Measurements from ENCODE around the gene SLC10A3. TPM values are rescaled to one million over a fixed set of nuclear protein-coding genes. Genes with fewer than 3 reads are reported as not detected.

The SLC10A3 gene
- polyA plus RNA-seq, 4 donors: 11.6 to 22.2 (median 15.8) TPM

DNA sequence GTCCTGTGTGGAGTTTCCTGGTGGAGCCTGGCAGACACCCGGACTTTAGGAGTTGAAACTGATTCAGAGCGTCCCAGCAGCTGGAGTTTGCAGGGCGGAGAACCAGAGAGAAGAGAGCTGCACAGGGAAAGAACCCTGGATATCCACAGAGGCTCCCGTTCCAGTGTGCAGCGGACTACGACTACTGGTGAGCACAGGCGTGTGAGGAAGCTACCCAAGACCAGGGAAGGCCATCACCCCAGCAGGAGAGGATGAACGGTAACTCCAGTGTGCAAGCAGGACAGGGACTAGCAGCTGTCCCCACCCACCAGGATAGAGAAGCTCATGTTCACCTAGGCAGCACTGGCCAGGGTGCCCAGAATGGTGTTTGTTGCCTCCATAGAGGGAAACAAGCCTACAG is 13.6 kb downstream of the SLC10A3 start:
- no peak for FAIRE-seq
- Histone ChIP-seq H3K27ac (ENCODE audit: low read depth in 1 of 3, low read length in 2 of 3) (no peak overlapping the region), H3K4me1 (ENCODE audit: control insufficient read depth in 3 of 3, insufficient read depth in 2 of 3, low read depth in 1 of 3, low read length in 2 of 3) (peaks cover 0 to 5% (median 0%) of the 10 kb centered on the region in 3 donors), H3K4me3 (ENCODE audit: low read depth in 1 of 3, low read length in 3 of 3) (no peak overlapping the region), H3K36me3 (ENCODE audit: control insufficient read depth in 3 of 3, insufficient read depth in 2 of 3, low read depth in 1 of 3, low read length in 3 of 3) (peaks cover 0 to 25% (median 0%) of the 10 kb centered on the region in 3 donors), H3K27me3 (ENCODE audit: control insufficient read depth in 3 of 3, insufficient read depth in 3 of 3, low read length in 3 of 3) (no peaks in the 10 kb centered on the region), H3K9me3 (ENCODE audit: control insufficient read depth in 2 of 2, insufficient read depth in 1 of 2, low read depth in 1 of 2, low read length in 1 of 2) (no peaks in the 10 kb centered on the region)
- 75 to 84% (median 83%) methylated on average over 8 of the region's 8 CpGs for WGBS, 3 donors
- DNase-seq: no peak

DNA sequence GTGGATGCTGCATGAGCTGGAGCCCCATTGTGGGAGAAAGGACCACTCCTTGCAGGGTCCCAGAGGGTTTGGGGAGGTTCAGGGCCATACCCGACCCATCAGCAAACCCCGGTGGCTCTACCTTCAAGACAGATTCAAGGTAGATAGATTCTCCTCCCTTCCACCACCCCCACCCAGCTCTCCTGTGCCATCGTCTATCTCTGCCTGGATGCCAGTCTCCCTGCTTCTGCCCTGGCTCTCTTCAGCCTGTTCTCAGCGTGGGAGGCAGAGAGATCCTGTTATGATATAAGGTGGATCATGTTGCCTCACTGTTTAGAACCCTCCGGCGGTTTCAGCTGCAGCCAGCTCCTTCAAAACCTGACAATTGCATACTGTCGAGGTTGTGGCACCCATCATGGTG is 16.7 kb downstream of the SLC10A3 start:
- no peaks in the 10 kb centered on the region for H3K9me3 ChIP-seq (ENCODE audit: control insufficient read depth in 2 of 2, insufficient read depth in 1 of 2, low read depth in 1 of 2, low read length in 1 of 2)
- no peak for DNase-seq
- H3K27ac ChIP-seq (ENCODE audit: low read depth in 1 of 3, low read length in 2 of 3): no peak overlapping the region
- H3K27me3 ChIP-seq (ENCODE audit: control insufficient read depth in 3 of 3, insufficient read depth in 3 of 3, low read length in 3 of 3): no peaks in the 10 kb centered on the region
- no peak for FAIRE-seq
- WGBS, 3 donors: 78 to 84% (median 82%) methylated on average over 7 of the region's 7 CpGs
- H3K4me3 ChIP-seq (ENCODE audit: low read depth in 1 of 3, low read length in 3 of 3): no peak overlapping the region
- H3K4me1 ChIP-seq (ENCODE audit: control insufficient read depth in 3 of 3, insufficient read depth in 2 of 3, low read depth in 1 of 3, low read length in 2 of 3): no peaks in the 10 kb centered on the region
- H3K36me3 ChIP-seq (ENCODE audit: control insufficient read depth in 3 of 3, insufficient read depth in 2 of 3, low read depth in 1 of 3, low read length in 3 of 3): peaks cover 0 to 56% (median 2%) of the 10 kb centered on the region in 3 donors

DNA sequence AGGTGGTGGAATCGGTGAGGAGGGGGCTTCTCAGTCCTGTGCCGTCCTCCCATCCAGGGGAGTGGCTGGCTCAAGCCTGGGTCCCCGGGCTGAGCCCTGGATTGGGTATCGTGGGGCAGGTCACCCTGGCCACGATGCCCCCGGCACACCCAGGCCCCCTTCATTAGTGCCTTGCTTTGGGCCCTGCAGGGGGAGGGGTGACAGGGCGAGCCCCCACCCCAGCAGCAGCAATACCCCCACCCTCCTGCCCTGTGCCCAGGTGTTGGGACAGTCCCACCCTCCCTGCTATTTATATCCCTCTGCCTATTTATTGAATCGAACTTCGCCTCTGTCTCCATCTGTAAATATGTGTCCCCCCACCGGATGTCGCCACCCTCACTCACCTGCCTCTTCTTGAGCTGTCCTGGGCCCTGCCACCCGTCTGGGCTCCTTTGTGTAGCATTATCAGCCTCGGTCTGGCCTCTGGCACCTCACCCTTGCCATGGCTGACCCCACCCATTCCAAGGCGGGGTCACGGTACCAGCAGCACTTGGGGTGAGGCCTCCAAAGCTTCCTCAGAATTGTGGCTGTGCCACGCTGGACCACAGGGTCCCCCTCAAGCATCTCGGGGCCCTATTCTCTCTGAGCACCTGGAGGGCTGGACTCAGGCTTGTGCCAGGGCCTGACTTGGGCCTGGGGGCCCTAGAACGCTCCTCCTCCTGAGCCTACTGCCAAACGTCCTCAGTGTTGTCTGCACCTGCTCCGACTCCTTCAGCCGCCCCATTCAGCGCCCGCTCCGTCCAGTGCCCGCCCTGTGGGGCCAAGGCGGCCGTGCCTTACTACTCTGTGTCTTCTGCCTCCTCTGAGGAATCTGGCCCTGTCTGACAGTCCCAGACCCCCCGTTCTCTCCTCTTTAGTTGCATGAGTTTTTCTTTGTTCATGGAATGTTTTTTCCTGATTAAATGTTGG is 17.5 kb downstream of the SLC10A3 start:
- FAIRE-seq: no peak
- WGBS, 3 donors: 48 to 74% (median 64%) methylated on average over 14 to 28 of the region's 28 CpGs
- peak in 1 of 2 donors; percentile 51 for DNase-seq
- Histone ChIP-seq H3K4me3 (ENCODE audit: low read depth in 1 of 3, low read length in 3 of 3) (no peak overlapping the region), H3K27me3 (ENCODE audit: control insufficient read depth in 3 of 3, insufficient read depth in 3 of 3, low read length in 3 of 3) (no peaks in the 10 kb centered on the region), H3K4me1 (ENCODE audit: control insufficient read depth in 3 of 3, insufficient read depth in 2 of 3, low read depth in 1 of 3, low read length in 2 of 3) (no peaks in the 10 kb centered on the region), H3K9me3 (ENCODE audit: control insufficient read depth in 2 of 2, insufficient read depth in 1 of 2, low read depth in 1 of 2, low read length in 1 of 2) (no peaks in the 10 kb centered on the region), H3K27ac (ENCODE audit: low read depth in 1 of 3, low read length in 2 of 3) (no peak overlapping the region), H3K36me3 (ENCODE audit: control insufficient read depth in 3 of 3, insufficient read depth in 2 of 3, low read depth in 1 of 3, low read length in 3 of 3) (peaks cover 0 to 63% (median 2%) of the 10 kb centered on the region in 3 donors)

DNA sequence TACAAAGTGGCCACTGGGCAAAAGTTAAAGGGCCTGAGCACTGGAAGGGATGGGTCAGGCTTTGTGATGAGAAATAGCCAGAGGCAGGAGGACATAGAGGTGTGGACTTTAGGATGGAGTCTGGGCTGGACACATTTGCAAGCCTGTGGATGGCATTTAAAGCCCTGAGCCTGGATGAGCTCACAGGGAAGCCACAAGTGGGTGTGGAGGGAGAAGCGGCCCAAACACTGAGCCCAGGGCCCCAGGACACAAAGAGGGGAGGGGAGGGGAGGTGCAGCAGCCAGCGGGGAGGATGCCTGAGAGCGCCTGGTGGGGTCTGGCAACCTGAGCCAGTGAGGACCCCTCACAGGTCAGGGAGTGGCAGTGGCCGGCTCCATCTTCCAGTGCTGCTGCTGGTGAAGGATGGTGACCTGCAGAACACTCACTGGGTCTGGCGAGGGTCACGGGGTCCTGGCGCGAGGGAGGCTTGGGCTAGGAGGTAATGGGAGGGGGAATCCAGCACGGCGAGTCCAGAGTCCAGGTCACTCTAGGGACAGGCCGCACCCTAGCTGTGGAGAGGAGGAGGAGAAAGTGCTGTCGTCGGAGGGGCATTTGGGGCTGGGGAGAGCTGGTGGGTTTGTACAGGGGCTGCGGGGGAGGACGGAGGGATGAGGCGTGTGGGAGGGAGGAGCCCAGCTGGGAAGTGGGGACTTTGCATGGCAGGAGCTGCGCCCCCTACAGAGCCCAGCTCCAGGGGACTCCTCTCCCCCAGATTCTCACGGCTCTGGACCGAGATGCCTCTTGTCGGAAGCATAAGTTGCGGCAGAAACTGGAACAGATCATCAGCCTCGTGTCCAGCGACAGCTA is 18.4 kb downstream of the SLC10A3 start:
- Histone ChIP-seq H3K9me3 (ENCODE audit: control insufficient read depth in 2 of 2, insufficient read depth in 1 of 2, low read depth in 1 of 2, low read length in 1 of 2) (no peaks in the 10 kb centered on the region), H3K4me1 (ENCODE audit: control insufficient read depth in 3 of 3, insufficient read depth in 2 of 3, low read depth in 1 of 3, low read length in 2 of 3) (no peaks in the 10 kb centered on the region), H3K4me3 (ENCODE audit: low read depth in 1 of 3, low read length in 3 of 3) (no peak overlapping the region), H3K27me3 (ENCODE audit: control insufficient read depth in 3 of 3, insufficient read depth in 3 of 3, low read length in 3 of 3) (no peaks in the 10 kb centered on the region), H3K36me3 (ENCODE audit: control insufficient read depth in 3 of 3, insufficient read depth in 2 of 3, low read depth in 1 of 3, low read length in 3 of 3) (peaks cover 0 to 71% (median 2%) of the 10 kb centered on the region in 3 donors), H3K27ac (ENCODE audit: low read depth in 1 of 3, low read length in 2 of 3) (no peak overlapping the region)
- WGBS, 3 donors: 65 to 75% (median 67%) methylated on average over 9 to 23 of the region's 23 CpGs
- FAIRE-seq: no peak
- peak; percentile 21 to 32 for DNase-seq

DNA sequence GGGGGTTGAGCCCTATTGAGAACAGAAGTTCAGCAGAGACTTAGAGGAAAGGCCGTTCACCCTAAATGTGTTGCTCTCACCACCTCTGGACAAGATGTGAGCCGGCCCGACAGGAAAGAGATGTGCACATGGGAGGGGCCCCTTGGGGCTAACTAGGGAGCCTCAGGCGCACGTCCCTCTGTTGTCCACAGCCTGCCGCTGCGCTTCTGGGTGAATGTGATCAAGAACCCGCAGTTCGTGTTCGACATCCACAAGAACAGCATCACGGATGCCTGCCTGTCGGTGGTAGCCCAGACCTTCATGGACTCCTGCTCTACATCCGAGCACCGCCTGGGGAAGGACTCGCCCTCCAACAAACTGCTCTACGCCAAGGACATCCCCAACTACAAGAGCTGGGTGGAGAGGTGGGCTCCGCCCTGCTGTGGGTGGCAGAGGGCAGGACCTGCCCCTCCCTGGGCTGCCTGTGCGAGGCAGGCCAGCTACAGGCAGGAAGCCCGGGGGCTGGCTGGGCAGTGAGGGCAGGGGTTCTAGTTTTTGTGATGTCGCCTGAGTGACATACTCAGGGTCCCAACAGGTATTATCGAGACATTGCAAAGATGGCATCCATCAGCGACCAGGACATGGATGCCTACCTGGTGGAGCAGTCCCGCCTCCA is 19.4 kb downstream of the SLC10A3 start:
- Histone ChIP-seq H3K27ac (ENCODE audit: low read depth in 1 of 3, low read length in 2 of 3) (no peak overlapping the region), H3K4me3 (ENCODE audit: low read depth in 1 of 3, low read length in 3 of 3) (no peak overlapping the region), H3K27me3 (ENCODE audit: control insufficient read depth in 3 of 3, insufficient read depth in 3 of 3, low read length in 3 of 3) (no peaks in the 10 kb centered on the region), H3K36me3 (ENCODE audit: control insufficient read depth in 3 of 3, insufficient read depth in 2 of 3, low read depth in 1 of 3, low read length in 3 of 3) (peaks cover 0 to 77% (median 2%) of the 10 kb centered on the region in 3 donors), H3K4me1 (ENCODE audit: control insufficient read depth in 3 of 3, insufficient read depth in 2 of 3, low read depth in 1 of 3, low read length in 2 of 3) (no peaks in the 10 kb centered on the region), H3K9me3 (ENCODE audit: control insufficient read depth in 2 of 2, insufficient read depth in 1 of 2, low read depth in 1 of 2, low read length in 1 of 2) (no peaks in the 10 kb centered on the region)
- no peak for DNase-seq
- 91 to 93% (median 93%) methylated on average over 13 to 23 of the region's 23 CpGs for WGBS, 3 donors
- no peak for FAIRE-seq

DNA sequence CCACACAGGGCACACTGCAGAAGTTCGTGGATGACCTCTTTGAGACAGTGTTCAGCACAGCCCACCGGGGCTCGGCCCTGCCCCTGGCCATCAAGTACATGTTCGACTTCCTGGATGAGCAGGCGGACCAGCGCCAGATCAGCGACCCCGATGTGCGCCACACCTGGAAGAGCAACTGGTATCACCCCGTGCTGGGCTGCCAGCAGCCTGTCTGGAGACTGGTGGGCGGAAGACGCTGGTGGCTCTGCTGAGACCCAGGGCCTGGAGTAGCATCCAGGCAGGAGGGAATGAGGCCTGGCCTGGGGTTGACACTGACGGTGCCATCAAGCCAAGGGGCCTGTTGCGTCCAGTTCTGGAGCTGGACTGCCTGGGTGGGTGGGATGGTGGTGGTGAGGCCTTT is 20.0 kb downstream of the SLC10A3 start:
- Histone ChIP-seq H3K4me1 (ENCODE audit: control insufficient read depth in 3 of 3, insufficient read depth in 2 of 3, low read depth in 1 of 3, low read length in 2 of 3) (no peaks in the 10 kb centered on the region), H3K4me3 (ENCODE audit: low read depth in 1 of 3, low read length in 3 of 3) (no peak overlapping the region), H3K9me3 (ENCODE audit: control insufficient read depth in 2 of 2, insufficient read depth in 1 of 2, low read depth in 1 of 2, low read length in 1 of 2) (no peaks in the 10 kb centered on the region), H3K27me3 (ENCODE audit: control insufficient read depth in 3 of 3, insufficient read depth in 3 of 3, low read length in 3 of 3) (no peaks in the 10 kb centered on the region), H3K27ac (ENCODE audit: low read depth in 1 of 3, low read length in 2 of 3) (no peak overlapping the region), H3K36me3 (ENCODE audit: control insufficient read depth in 3 of 3, insufficient read depth in 2 of 3, low read depth in 1 of 3, low read length in 3 of 3) (peaks cover 0 to 83% (median 2%) of the 10 kb centered on the region in 3 donors)
- DNase-seq: no peak
- no peak for FAIRE-seq
- WGBS, 3 donors: 92 to 97% (median 94%) methylated on average over 13 to 14 of the region's 14 CpGs

GRCh38 chrX:154469880-154470279 is 20.5 kb downstream of the SLC10A3 start:
- H3K9me3 ChIP-seq (ENCODE audit: control insufficient read depth in 2 of 2, insufficient read depth in 1 of 2, low read depth in 1 of 2, low read length in 1 of 2): no peaks in the 10 kb centered on the region
- DNase-seq (no peak), FAIRE-seq (no peak)
- no peaks in the 10 kb centered on the region for H3K4me1 ChIP-seq (ENCODE audit: control insufficient read depth in 3 of 3, insufficient read depth in 2 of 3, low read depth in 1 of 3, low read length in 2 of 3)
- WGBS, 3 donors: 93 to 95% (median 94%) methylated on average over 10 to 18 of the region's 18 CpGs
- H3K36me3 ChIP-seq (ENCODE audit: control insufficient read depth in 3 of 3, insufficient read depth in 2 of 3, low read depth in 1 of 3, low read length in 3 of 3): peaks cover 0 to 87% (median 2%) of the 10 kb centered on the region in 3 donors
- no peak overlapping the region for H3K4me3 ChIP-seq (ENCODE audit: low read depth in 1 of 3, low read length in 3 of 3)
- H3K27ac ChIP-seq (ENCODE audit: low read depth in 1 of 3, low read length in 2 of 3): no peak overlapping the region
- no peaks in the 10 kb centered on the region for H3K27me3 ChIP-seq (ENCODE audit: control insufficient read depth in 3 of 3, insufficient read depth in 3 of 3, low read length in 3 of 3)

DNA sequence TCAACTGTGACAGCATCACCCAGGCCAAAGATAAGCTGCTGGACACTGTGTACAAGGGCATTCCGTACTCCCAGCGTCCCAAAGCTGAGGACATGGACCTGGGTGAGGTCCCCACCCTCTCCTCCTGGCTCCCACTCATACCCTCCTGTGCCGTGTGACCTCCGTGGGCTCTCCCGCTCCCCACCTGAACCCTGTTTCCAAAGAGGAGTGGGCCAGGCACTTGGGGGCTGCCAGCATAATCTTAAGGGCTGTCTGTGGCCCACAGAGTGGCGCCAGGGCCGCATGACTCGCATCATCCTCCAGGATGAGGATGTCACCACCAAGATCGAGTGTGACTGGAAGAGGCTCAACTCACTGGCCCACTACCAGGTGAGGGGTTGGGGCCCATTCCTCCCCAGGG is 21.3 kb downstream of the SLC10A3 start:
- Histone ChIP-seq H3K27ac (ENCODE audit: low read depth in 1 of 3, low read length in 2 of 3) (no peak overlapping the region), H3K36me3 (ENCODE audit: control insufficient read depth in 3 of 3, insufficient read depth in 2 of 3, low read depth in 1 of 3, low read length in 3 of 3) (peaks cover 0 to 94% (median 2%) of the 10 kb centered on the region in 3 donors), H3K27me3 (ENCODE audit: control insufficient read depth in 3 of 3, insufficient read depth in 3 of 3, low read length in 3 of 3) (no peaks in the 10 kb centered on the region), H3K4me1 (ENCODE audit: control insufficient read depth in 3 of 3, insufficient read depth in 2 of 3, low read depth in 1 of 3, low read length in 2 of 3) (no peaks in the 10 kb centered on the region), H3K9me3 (ENCODE audit: control insufficient read depth in 2 of 2, insufficient read depth in 1 of 2, low read depth in 1 of 2, low read length in 1 of 2) (no peaks in the 10 kb centered on the region), H3K4me3 (ENCODE audit: low read depth in 1 of 3, low read length in 3 of 3) (no peak overlapping the region)
- FAIRE-seq (no peak), DNase-seq (no peak)
- 80 to 93% (median 90%) methylated on average over 9 of the region's 9 CpGs for WGBS, 3 donors

All from small intestine (tissue), 7 donors.